G401.6 (cell line): ENCODE results near the gene MVK.

Source experiments
- FAIRE-seq: peaks from 2 replicates; lab custom pipeline; 2012; peaks lifted over from hg19 to GRCh38; lab: Jason Lieb, UNC

The MVK gene

GRCh38 chr12:109545826-109546225 is 27.8 kb upstream of the MVK start:
- no peak for FAIRE-seq

- FAIRE-seq: no peak
Measured at GRCh38 chr12:109547286-109547685, 26.3 kb upstream of the MVK start.

- FAIRE-seq: no peak
Measured at GRCh38 chr12:109548258-109548657, 25.3 kb upstream of the MVK start.

GRCh38 chr12:109549613-109550270 is 23.9 kb upstream of the MVK start:
- no peak for FAIRE-seq

GRCh38 chr12:109550281-109550680 is 23.3 kb upstream of the MVK start:
- FAIRE-seq: no peak

- FAIRE-seq: no peak
Measured at GRCh38 chr12:109551108-109551507, 22.5 kb upstream of the MVK start.

- no peak for FAIRE-seq
Measured at GRCh38 chr12:109552971-109553370, 20.6 kb upstream of the MVK start.

GRCh38 chr12:109553483-109553882 is 20.1 kb upstream of the MVK start:
- no peak for FAIRE-seq

GRCh38 chr12:109553906-109554500 is 19.6 kb upstream of the MVK start:
- no peak for FAIRE-seq

GRCh38 chr12:109554761-109555160 is 18.8 kb upstream of the MVK start:
- no peak for FAIRE-seq

- no peak for FAIRE-seq
Measured at GRCh38 chr12:109555431-109556315, 17.9 kb upstream of the MVK start.

GRCh38 chr12:109557200-109557599 is 16.4 kb upstream of the MVK start:
- no peak for FAIRE-seq

- FAIRE-seq: no peak
Measured at GRCh38 chr12:109557805-109558204, 15.8 kb upstream of the MVK start.

- no peak for FAIRE-seq
Measured at GRCh38 chr12:109558374-109559199, 15.0 kb upstream of the MVK start.

GRCh38 chr12:109559200-109559505 is 14.4 kb upstream of the MVK start:
- FAIRE-seq: no peak

GRCh38 chr12:109559601-109560000 is 14.0 kb upstream of the MVK start:
- FAIRE-seq: no peak

GRCh38 chr12:109560867-109561710 is 12.5 kb upstream of the MVK start:
- no peak for FAIRE-seq

- FAIRE-seq: no peak
Measured at GRCh38 chr12:109561711-109562030, 11.9 kb upstream of the MVK start.

GRCh38 chr12:109562871-109563270 is 10.7 kb upstream of the MVK start:
- FAIRE-seq: no peak

- no peak for FAIRE-seq
Measured at GRCh38 chr12:109563291-109564284, 10.0 kb upstream of the MVK start.

- no peak for FAIRE-seq
Measured at GRCh38 chr12:109566424-109566823, 7.2 kb upstream of the MVK start.
